ENCODE results near the gene CHD1L. TPM values are rescaled to one million over a fixed set of nuclear protein-coding genes. Genes with fewer than 3 reads are reported as not detected.
"Not testable (repeated sequence)": the region's sequence is repeated elsewhere in the genome, so short reads cannot be mapped to it uniquely, and the experiment has no call there.

CHD1L gene
- total RNA-seq, 2 donors from 2014 or later, result 11.5 to 21.5 TPM

DNA sequence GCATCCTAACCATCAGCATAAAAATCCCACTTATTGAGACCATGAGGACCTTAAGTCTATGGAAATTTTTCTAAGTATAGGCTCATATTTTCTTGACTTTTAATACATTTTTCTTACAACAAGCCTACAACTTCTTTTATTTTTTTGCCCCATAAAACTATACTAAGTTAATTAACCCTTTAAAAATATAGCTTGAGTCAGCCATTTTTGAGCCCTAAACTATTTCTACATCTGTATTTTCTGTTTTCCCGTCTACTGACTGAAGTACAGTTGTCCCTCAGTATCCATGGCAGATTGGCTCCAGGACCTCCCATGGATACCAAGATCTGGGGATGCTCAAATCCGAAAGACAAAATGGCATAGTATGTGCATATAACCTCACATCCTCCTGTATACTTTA lies 55.0 kb downstream of the CHD1L start:
- no peak overlapping the region for H3K27ac ChIP-seq
- no peak overlapping the region for H3K4me3 ChIP-seq
- intact Hi-C loops (cut with DNase I), result no loop called here
- 94 to 100% methylated on average over 2 of the region's 2 CpGs for WGBS, 2 donors
- ATAC-seq, result no peak
- peaks cover 0 to 6% of the 10 kb centered on the region in 2 donors for H3K36me3 ChIP-seq (replicated peaks in 1 of 2; ENCODE audit: insufficient read depth in 1 of 2, low read depth in 2 of 2)
- no peaks in the 10 kb centered on the region for H3K27me3 ChIP-seq
- no peak for DNase-seq
- no peaks in the 10 kb centered on the region for H3K4me1 ChIP-seq
- TF ChIP-seq, protein P1, sequence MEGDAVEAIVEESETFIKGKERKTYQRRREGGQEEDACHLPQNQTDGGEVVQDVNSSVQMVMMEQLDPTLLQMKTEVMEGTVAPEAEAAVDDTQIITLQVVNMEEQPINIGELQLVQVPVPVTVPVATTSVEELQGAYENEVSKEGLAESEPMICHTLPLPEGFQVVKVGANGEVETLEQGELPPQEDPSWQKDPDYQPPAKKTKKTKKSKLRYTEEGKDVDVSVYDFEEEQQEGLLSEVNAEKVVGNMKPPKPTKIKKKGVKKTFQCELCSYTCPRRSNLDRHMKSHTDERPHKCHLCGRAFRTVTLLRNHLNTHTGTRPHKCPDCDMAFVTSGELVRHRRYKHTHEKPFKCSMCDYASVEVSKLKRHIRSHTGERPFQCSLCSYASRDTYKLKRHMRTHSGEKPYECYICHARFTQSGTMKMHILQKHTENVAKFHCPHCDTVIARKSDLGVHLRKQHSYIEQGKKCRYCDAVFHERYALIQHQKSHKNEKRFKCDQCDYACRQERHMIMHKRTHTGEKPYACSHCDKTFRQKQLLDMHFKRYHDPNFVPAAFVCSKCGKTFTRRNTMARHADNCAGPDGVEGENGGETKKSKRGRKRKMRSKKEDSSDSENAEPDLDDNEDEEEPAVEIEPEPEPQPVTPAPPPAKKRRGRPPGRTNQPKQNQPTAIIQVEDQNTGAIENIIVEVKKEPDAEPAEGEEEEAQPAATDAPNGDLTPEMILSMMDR (IDR thresholded peaks at IDR 0.05), result no peak
- no peak for TF ChIP-seq POLR2A (IDR thresholded peaks at IDR 0.05)
- peaks cover 0 to 5% (median 0%) of the 10 kb centered on the region in 3 donors for H3K9me3 ChIP-seq

DNA sequence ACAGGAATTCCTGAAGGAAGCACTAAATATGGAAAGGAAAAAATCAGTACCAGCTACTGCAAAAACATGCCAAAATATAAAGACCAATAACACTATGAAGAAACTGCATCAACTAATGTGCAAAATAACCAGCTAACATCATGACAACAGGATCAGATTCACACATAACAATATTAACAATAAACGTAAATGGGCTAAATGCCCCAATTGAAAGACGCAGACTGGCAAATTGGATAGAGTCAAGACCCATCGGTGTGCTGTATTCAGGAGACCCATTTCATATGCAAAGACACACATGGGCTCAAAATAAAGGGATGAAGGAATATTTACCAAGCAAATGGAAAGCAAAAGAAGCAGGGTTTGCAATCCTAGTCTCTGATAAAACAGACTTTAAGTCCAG lies 63.3 kb downstream of the CHD1L start:
- 87 to 94% methylated on average over 3 of the region's 3 CpGs for WGBS, 2 donors
- H3K27ac ChIP-seq; intact Hi-C loops (cut with DNase I); ATAC-seq; H3K27me3 ChIP-seq; H3K4me3 ChIP-seq; DNase-seq; H3K36me3 ChIP-seq (replicated peaks in 1 of 2; ENCODE audit: insufficient read depth in 1 of 2, low read depth in 2 of 2); H3K4me1 ChIP-seq: not testable (repeated sequence)
- H3K9me3 ChIP-seq, result peaks cover 0 to 35% (median 0%) of the 10 kb centered on the region in 3 donors

DNA sequence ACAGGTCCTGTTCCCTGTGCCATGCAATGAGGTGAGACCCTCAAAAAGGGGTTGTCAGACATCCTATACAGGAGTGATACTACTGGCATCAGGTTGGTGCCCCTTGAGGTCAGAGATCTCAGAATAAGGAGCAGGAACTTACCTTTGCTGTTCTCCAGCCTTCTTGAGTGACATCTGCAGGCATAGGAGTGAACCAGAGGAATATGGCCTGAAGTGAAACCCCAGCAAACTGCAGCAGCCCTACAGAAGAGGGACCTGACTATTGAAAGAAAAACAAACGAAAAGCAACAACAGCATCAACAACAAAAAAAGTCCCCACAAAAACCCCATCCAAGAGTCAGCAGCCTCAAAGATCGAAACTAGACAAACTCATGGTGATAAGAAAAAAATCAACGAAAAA lies 74.5 kb downstream of the CHD1L start:
- Histone ChIP-seq H3K27ac (no peak overlapping the region), H3K36me3 (replicated peaks in 1 of 2; ENCODE audit: insufficient read depth in 1 of 2, low read depth in 2 of 2) (no peaks in the 10 kb centered on the region), H3K4me3 (no peak overlapping the region), H3K27me3 (no peaks in the 10 kb centered on the region), H3K4me1 (no peaks in the 10 kb centered on the region), H3K9me3 (no peaks in the 10 kb centered on the region)
- ATAC-seq (no peak), DNase-seq (no peak)
- intact Hi-C loops (cut with DNase I), result no loop called here
- 56 to 78% methylated on average over 3 of the region's 3 CpGs for WGBS, 2 donors
- no peak for TF ChIP-seq POLR2A (IDR thresholded peaks at IDR 0.05)
- TF ChIP-seq, protein P1 (IDR thresholded peaks at IDR 0.05), result no peak

DNA sequence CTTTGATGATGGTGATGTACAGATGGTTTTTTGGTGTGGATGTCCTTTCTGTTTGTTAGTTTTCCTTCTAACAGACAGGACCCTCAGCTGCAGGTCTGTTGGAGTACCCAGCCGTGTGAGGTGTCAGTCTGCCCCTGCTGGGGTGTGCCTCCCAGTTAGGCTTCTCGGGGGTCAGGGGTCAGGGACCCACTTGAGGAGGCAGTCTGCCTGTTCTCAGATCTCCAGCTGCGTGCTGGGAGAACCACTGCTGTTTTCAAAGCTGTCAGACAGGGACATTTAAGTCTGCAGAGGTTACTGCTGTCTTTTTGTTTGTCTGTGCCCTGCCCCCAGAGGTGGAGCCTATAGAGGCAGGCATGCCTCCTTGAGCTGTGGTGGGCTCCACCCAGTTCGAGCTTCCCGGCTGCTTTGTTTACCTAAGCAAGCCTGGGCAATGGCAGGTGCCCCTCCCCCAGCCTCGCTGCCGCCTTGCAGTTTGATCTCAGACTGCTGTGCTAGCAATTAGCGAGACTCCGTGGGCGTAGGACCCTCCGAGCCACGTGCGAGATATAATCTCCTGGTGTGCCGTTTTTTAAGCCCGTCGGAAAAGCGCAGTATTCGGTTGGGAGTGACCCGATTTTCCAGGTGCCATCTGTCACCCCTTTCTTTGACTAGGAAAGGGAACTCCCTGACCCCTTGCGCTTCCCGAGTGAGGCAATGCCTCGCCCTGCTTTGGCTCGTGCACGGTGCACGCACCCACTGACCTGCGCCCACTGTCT lies 84.6 kb downstream of the CHD1L start:
- intact Hi-C loops (cut with DNase I); H3K27ac ChIP-seq: not testable (repeated sequence)
- WGBS, 2 donors, result 61 to 70% methylated on average over 22 to 25 of the region's 26 CpGs

DNA sequence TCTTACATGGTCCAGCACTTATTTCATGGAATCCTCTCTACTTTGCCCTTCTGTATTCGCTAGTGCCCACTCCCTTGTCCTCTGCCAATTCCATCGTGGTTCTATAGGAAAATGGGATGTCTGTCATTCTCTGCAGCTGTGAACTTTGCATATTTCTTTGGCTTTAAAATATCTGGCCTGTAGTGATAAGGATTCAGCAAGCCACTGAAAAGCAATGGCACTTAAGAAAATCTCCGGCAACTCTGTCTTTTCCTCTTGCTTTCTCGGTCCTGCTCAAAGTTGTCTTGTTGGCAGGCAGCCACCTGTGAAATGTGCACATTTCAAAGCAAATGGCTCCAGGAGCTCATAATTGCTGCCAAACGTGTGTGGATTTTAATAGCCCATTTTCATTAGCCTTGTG lies 91.8 kb downstream of the CHD1L start:
- WGBS, 2 donors, result 41 to 44% methylated on average over 5 of the region's 5 CpGs
- no peak for TF ChIP-seq POLR2A (IDR thresholded peaks at IDR 0.05)
- TF ChIP-seq, protein P1 (IDR thresholded peaks at IDR 0.05), result no peak
- Histone ChIP-seq H3K27ac (no peak overlapping the region), H3K36me3 (replicated peaks in 1 of 2; ENCODE audit: insufficient read depth in 1 of 2, low read depth in 2 of 2) (no peaks in the 10 kb centered on the region), H3K4me3 (no peak overlapping the region), H3K27me3 (no peaks in the 10 kb centered on the region), H3K9me3 (no peaks in the 10 kb centered on the region), H3K4me1 (no peaks in the 10 kb centered on the region)
- ATAC-seq (no peak), DNase-seq (peak in 1 of 4 donors; percentile 34)
- intact Hi-C loops (cut with DNase I), result no loop called here

More for the DNA sequence above, 84.6 kb downstream of the CHD1L start:
- ATAC-seq; DNase-seq; H3K36me3 ChIP-seq (replicated peaks in 1 of 2; ENCODE audit: insufficient read depth in 1 of 2, low read depth in 2 of 2); H3K4me3 ChIP-seq; H3K27me3 ChIP-seq; H3K9me3 ChIP-seq; H3K4me1 ChIP-seq: not testable (repeated sequence)

DNA sequence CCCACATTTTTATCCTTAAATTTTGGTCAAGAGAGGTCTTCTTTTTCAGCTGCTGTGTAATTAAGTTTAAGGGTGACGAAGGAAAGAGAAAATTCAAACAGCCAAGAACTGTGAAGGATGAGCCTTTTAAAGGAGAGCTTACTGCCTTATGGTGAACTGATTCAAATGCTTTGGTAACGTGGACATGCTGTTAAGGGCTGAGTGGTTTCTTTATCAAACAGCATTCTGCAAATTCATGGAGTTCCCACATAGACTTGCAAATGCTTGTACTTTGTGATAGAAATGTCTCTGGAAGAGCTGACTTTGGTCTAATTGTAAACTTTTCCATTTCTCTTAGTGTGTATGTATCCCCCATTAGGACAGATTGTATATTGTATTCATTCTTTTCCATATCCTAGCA lies 93.8 kb downstream of the CHD1L start:
- Histone ChIP-seq H3K4me3 (no peak overlapping the region), H3K27ac (no peak overlapping the region), H3K27me3 (no peaks in the 10 kb centered on the region), H3K4me1 (no peaks in the 10 kb centered on the region), H3K36me3 (replicated peaks in 1 of 2; ENCODE audit: insufficient read depth in 1 of 2, low read depth in 2 of 2) (no peaks in the 10 kb centered on the region), H3K9me3 (no peaks in the 10 kb centered on the region)
- intact Hi-C loops (cut with DNase I), result no loop called here
- TF ChIP-seq, protein P1 (IDR thresholded peaks at IDR 0.05), result no peak
- TF ChIP-seq POLR2A (IDR thresholded peaks at IDR 0.05), result no peak
- no peak for ATAC-seq
- WGBS, 2 donors, result 69 to 71% methylated on average over 2 of the region's 2 CpGs
- no peak for DNase-seq
